Smooth muscle cell (in vitro differentiated cells): ENCODE measurements around the gene FAM20C. TPM values are rescaled to one million over a fixed set of nuclear protein-coding genes. Genes with fewer than 3 reads are reported as not detected.

Experiments used
- DNase-seq: peaks from one replicate; lab custom pipeline; 2025; ENCODE audit not compliant: unreplicated experiment; lab: John Stamatoyannopoulos, UW
- H2AFZ ChIP-seq: fragments of 200-600 bp; sonication (generic); 2 replicates; pipeline ENCODE4 v1.6.0; 2016; ENCODE audit warnings: antibody characterized with exemption, low read depth, mild to moderate bottlenecking
- H3F3A ChIP-seq: fragments of 200-600 bp; sonication (generic); 2 replicates; pipeline ENCODE4 v1.6.0; 2017; ENCODE audit warnings: antibody characterized with exemption, low read depth
- H3K27ac ChIP-seq: fragments of 200-600 bp; sonication (generic); 2 replicates; pipeline ENCODE4 v1.5.1; 2016; ENCODE audit warnings: low read depth, mild to moderate bottlenecking
- H3K27me3 ChIP-seq: fragments of 200-600 bp; sonication (generic); 2 replicates; pipeline ENCODE4 v1.6.1; 2016; ENCODE audit warnings: low read depth, mild to moderate bottlenecking
- H3K36me3 ChIP-seq: fragments of 200-600 bp; sonication (generic); 2 replicates; pipeline ENCODE4 v1.5.1; 2016; ENCODE audit warnings: low read depth
- H3K4me1 ChIP-seq: fragments of 200-600 bp; sonication (generic); 2 replicates; pipeline ENCODE4 v1.5.1; 2016; ENCODE audit warnings: low read depth
- H3K4me2 ChIP-seq: fragments of 200-600 bp; sonication (generic); 2 replicates; pipeline ENCODE4 v1.6.0; 2016; ENCODE audit warnings: mild to moderate bottlenecking
- H3K4me3 ChIP-seq: fragments of 200-600 bp; sonication (generic); 2 replicates; pipeline ENCODE4 v1.5.1; 2016; ENCODE audit warnings: mild to moderate bottlenecking
- H3K79me2 ChIP-seq: fragments of 200-600 bp; sonication (generic); 2 replicates; pipeline ENCODE4 v1.6.0; 2016; ENCODE audit warnings: low read depth, mild to moderate bottlenecking
- H3K9ac ChIP-seq: fragments of 200-600 bp; sonication (generic); 2 replicates; pipeline ENCODE4 v1.6.0; 2016; ENCODE audit warnings: low read depth
- H3K9me3 ChIP-seq: fragments of 200-600 bp; sonication (generic); replicated peaks from 2 replicates; pipeline ENCODE4 v1.5.1; 2016; ENCODE audit warnings: low read depth
- H4K20me1 ChIP-seq: fragments of 200-600 bp; sonication (generic); 2 replicates; pipeline ENCODE4 v1.6.0; 2016; ENCODE audit warnings: low read depth
- CTCF ChIP-seq: fragments of 200-600 bp; sonication (generic); IDR thresholded peaks from 2 replicates; pipeline ENCODE4 v1.5.1; 2017; ENCODE audit warnings: borderline replicate concordance, mild to moderate bottlenecking, antibody characterized with exemption; ENCODE audit not compliant: insufficient read depth, poor library complexity, severe bottlenecking
- WGBS: methylation state at CpG from one replicate; pipeline ENCODE4 v1.1.7; 2016; ENCODE audit warnings: low lambda C conversion rate; 5-methylcytosine and 5-hydroxymethylcytosine counted together
- polyA plus RNA-seq: library from polyadenylated mRNA; unstranded; fragments of >200 nt; fragmentation: Nextera tagmentation; extraction: Ambion mirVana; gene quantifications from 2 replicates; pipeline ENCODE4 v1.2.1, GENCODE V29; 2016
- total RNA-seq: library from RNA; depleted of rRNA; stranded (reverse); fragments of >200 nt; gene quantifications from 2 replicates; pipeline ENCODE4 v1.2.3, GENCODE V29; 2014

The FAM20C gene
- total and polyA plus RNA-seq, 2 experiments from 2014 or later = 5.6 to 6.2 TPM

GRCh38 chr7:307970-308369 lies 115.6 kb downstream of the FAM20C start:
- H3K9me3 ChIP-seq = no peaks in the 10 kb centered on the region
- DNase-seq = no peak
- H3K4me2 ChIP-seq = no peak overlapping the region
- 84% methylated on average over 3 of the region's 3 CpGs for WGBS
- H3K4me3 ChIP-seq = no peak overlapping the region
- H3F3A ChIP-seq = no peaks in the 10 kb centered on the region
- H2AFZ ChIP-seq = no peak overlapping the region
- no peaks in the 10 kb centered on the region for H4K20me1 ChIP-seq
- no peak overlapping the region for H3K9ac ChIP-seq
- H3K27ac ChIP-seq = no peak overlapping the region
- no peak for TF ChIP-seq CTCF
- no peaks in the 10 kb centered on the region for H3K36me3 ChIP-seq
- H3K79me2 ChIP-seq = no peaks in the 10 kb centered on the region
- no peaks in the 10 kb centered on the region for H3K27me3 ChIP-seq
- H3K4me1 ChIP-seq = no peaks in the 10 kb centered on the region

GRCh38 chr7:309586-310228 lies 117.3 kb downstream of the FAM20C start:
- Histone ChIP-seq H3K4me1 (no peaks in the 10 kb centered on the region), H3K9ac (no peak overlapping the region), H3K4me2 (no peak overlapping the region), H3K9me3 (no peaks in the 10 kb centered on the region), H4K20me1 (no peaks in the 10 kb centered on the region), H3K36me3 (no peaks in the 10 kb centered on the region), H3K4me3 (no peak overlapping the region), H3K27ac (no peak overlapping the region), H3F3A (no peaks in the 10 kb centered on the region), H3K79me2 (no peaks in the 10 kb centered on the region), H2AFZ (no peak overlapping the region), H3K27me3 (no peaks in the 10 kb centered on the region)
- TF ChIP-seq CTCF = no peak
- no peak for DNase-seq
- 93% methylated on average over 19 of the region's 19 CpGs for WGBS

Other genes with a start within 250 kb of the FAM20C start
- not detected in 2 replicates for gene FOXL3, start 97.6 kb downstream of the FAM20C start, total RNA-seq
- gene FOXL3, start 97.6 kb downstream of the FAM20C start, polyA plus RNA-seq = not detected in 2 replicates